Measurements from ENCODE around the gene CCDC167. TPM values are rescaled to one million over a fixed set of nuclear protein-coding genes. Genes with fewer than 3 reads are reported as not detected.

Gene CCDC167
- total and polyA plus RNA-seq, 10 of the 15 experiments (the other 5 are each of a cell fraction or from before 2014, with no cell fraction given), result 74.9 to 380 (median 137) TPM

GRCh38 chr6:37454420-37455140 lies 45.1 kb downstream of the CCDC167 start (continued):
- TF ChIP-seq, protein P1, sequence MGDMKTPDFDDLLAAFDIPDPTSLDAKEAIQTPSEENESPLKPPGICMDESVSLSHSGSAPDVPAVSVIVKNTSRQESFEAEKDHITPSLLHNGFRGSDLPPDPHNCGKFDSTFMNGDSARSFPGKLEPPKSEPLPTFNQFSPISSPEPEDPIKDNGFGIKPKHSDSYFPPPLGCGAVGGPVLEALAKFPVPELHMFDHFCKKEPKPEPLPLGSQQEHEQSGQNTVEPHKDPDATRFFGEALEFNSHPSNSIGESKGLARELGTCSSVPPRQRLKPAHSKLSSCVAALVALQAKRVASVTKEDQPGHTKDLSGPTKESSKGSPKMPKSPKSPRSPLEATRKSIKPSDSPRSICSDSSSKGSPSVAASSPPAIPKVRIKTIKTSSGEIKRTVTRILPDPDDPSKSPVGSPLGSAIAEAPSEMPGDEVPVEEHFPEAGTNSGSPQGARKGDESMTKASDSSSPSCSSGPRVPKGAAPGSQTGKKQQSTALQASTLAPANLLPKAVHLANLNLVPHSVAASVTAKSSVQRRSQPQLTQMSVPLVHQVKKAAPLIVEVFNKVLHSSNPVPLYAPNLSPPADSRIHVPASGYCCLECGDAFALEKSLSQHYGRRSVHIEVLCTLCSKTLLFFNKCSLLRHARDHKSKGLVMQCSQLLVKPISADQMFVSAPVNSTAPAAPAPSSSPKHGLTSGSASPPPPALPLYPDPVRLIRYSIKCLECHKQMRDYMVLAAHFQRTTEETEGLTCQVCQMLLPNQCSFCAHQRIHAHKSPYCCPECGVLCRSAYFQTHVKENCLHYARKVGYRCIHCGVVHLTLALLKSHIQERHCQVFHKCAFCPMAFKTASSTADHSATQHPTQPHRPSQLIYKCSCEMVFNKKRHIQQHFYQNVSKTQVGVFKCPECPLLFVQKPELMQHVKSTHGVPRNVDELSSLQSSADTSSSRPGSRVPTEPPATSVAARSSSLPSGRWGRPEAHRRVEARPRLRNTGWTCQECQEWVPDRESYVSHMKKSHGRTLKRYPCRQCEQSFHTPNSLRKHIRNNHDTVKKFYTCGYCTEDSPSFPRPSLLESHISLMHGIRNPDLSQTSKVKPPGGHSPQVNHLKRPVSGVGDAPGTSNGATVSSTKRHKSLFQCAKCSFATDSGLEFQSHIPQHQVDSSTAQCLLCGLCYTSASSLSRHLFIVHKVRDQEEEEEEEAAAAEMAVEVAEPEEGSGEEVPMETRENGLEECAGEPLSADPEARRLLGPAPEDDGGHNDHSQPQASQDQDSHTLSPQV (IDR thresholded peaks at IDR 0.05), result no peak
- no peak for TF ChIP-seq SKIL (IDR thresholded peaks at IDR 0.05; ENCODE audit: low read depth, poor library complexity, severe bottlenecking)
- TF ChIP-seq SMAD5 (IDR thresholded peaks at IDR 0.05; ENCODE audit: low read depth), result no peak
- no peak for TF ChIP-seq NR2C1 (IDR thresholded peaks at IDR 0.05)
- no peak for TF ChIP-seq KAT2A (conservative IDR thresholded peaks at IDR 0.05; ENCODE audit: control insufficient read depth, low read depth, low read length)
- TF ChIP-seq SP1 (IDR thresholded peaks at IDR 0.05; ENCODE audit: low read depth, low read length), result no peak
- no peak for TF ChIP-seq SMARCA5 (IDR thresholded peaks at IDR 0.05)
- no peak for TF ChIP-seq ESRRA (IDR thresholded peaks at IDR 0.05; ENCODE audit: low read length)
